Ascending aorta (tissue), 2 donors: ENCODE measurements around the gene TTYH1. TPM values are rescaled to one million over a fixed set of nuclear protein-coding genes. Genes with fewer than 3 reads are reported as not detected.
"Not testable (repeated sequence)": the region's sequence is repeated elsewhere in the genome, so short reads cannot be mapped to it uniquely, and the experiment has no call there.

Experiments used
- DNase-seq, 2 donors: peaks; one replicate each; pipeline ENCODE4 v3.0.0-alpha.2; 2019; ENCODE audit warnings: low spot score in 2 of 2
- H3K27ac ChIP-seq, 2 donors: fragments of 200-600 bp; sonication (generic); one replicate each; pipeline ENCODE4 v1.5.1; 2016 to 2017; ENCODE audit warnings: mild to moderate bottlenecking in 1 of 2
- H3K27me3 ChIP-seq: fragments of 200-600 bp; sonication (generic); one replicate; pipeline ENCODE4 v1.5.1; 2017
- H3K36me3 ChIP-seq, 2 donors: fragments of 200-600 bp; sonication (generic); one replicate each; pipeline ENCODE4 v1.5.1; 2016
- H3K4me1 ChIP-seq, 2 donors: fragments of 200-600 bp; sonication (generic); one replicate each; pipeline ENCODE4 v1.5.1; 2016 to 2017; ENCODE audit warnings: mild to moderate bottlenecking in 1 of 2
- H3K4me3 ChIP-seq, 2 donors: fragments of 200-600 bp; sonication (generic); one replicate each; pipeline ENCODE4 v1.5.1; 2016 to 2017; ENCODE audit warnings: mild to moderate bottlenecking in 1 of 2
- H3K9me3 ChIP-seq, 2 donors: fragments of 200-600 bp; sonication (generic); one replicate each; pipeline ENCODE4 v1.5.1; 2016
- CTCF ChIP-seq, 3 experiments: fragments of 200-600 bp in 2 of 3; fragments of 450-650 bp in 1 of 3; sonication (generic) in 2 of 3; IDR thresholded peaks; one replicate each; pipeline ENCODE4 v1.5.1; 2016 to 2019; ENCODE audit warnings: antibody characterized with exemption in 3 of 3, mild to moderate bottlenecking in 1 of 3, moderate library complexity in 1 of 3
- intact Hi-C: fragments of 100-400 bp; cut with DNase I; formaldehyde crosslinking; loops from one replicate; pipeline ENCODE4 v1.15.1; 2023
- total RNA-seq: library from RNA; depleted of rRNA; stranded (reverse); fragments of >200 nt; gene quantifications from one replicate; pipeline ENCODE4 v1.1.0, GENCODE V29; 2016

Gene TTYH1
- total RNA-seq, 1 donor from 2014 or later, result 58.4 TPM

GRCh38 chr19:54444737-54445136 is 29.5 kb downstream of the TTYH1 start:
- DNase-seq, result no peak
- peaks cover 0 to 9% of the 10 kb centered on the region in 2 donors for H3K4me1 ChIP-seq

GRCh38 chr19:54446349-54446748 is 31.1 kb downstream of the TTYH1 start:
- intact Hi-C loops, result loop anchor here (5.0 to 10.0 kb wide), 3 partner anchors 579 to 1868 kb away; partner anchors contain the start of genes MYADM and ZSCAN5A
- not testable (repeated sequence) for DNase-seq
- peaks cover 11 to 24% of the 10 kb centered on the region in 2 donors for H3K4me1 ChIP-seq

More at GRCh38 chr19:54444737-54445136, 29.5 kb downstream of the TTYH1 start:
- TF ChIP-seq CTCF (IDR thresholded peaks at IDR 0.05), result no peak
- H3K4me3 ChIP-seq, result no peak overlapping the region
- H3K9me3 ChIP-seq, result no peaks in the 10 kb centered on the region
- intact Hi-C loops, result loop anchor here (5.0 to 10.0 kb wide), 3 partner anchors 577 to 1870 kb away; partner anchors contain the start of genes MYADM and ZSCAN5A
- no peak overlapping the region for H3K27ac ChIP-seq
- peaks cover 0 to 21% of the 10 kb centered on the region in 2 donors for H3K36me3 ChIP-seq
- H3K27me3 ChIP-seq, result no peaks in the 10 kb centered on the region

GRCh38 chr19:54448040-54448773 is 32.9 kb downstream of the TTYH1 start:
- Histone ChIP-seq H3K27me3 (no peaks in the 10 kb centered on the region), H3K36me3 (peaks cover 24 to 35% of the 10 kb centered on the region in 2 donors), H3K4me3 (peak overlapping the region; percentile 83 to 97), H3K4me1 (peaks cover 11 to 36% of the 10 kb centered on the region in 2 donors), H3K9me3 (no peaks in the 10 kb centered on the region), H3K27ac (peak overlapping the region; percentile 86 to 97)
- TF ChIP-seq CTCF (IDR thresholded peaks at IDR 0.05), result no peak
- intact Hi-C loops, result loop anchor here (5.0 to 10.0 kb wide), 3 partner anchors 581 to 1867 kb away; partner anchors contain the start of genes MYADM and ZSCAN5A
- peak in 1 of 2 donors; percentile 85 for DNase-seq

More at GRCh38 chr19:54446349-54446748, 31.1 kb downstream of the TTYH1 start:
- H3K36me3 ChIP-seq, result peaks cover 5 to 22% of the 10 kb centered on the region in 2 donors
- H3K4me3 ChIP-seq, H3K27me3 ChIP-seq, H3K27ac ChIP-seq, H3K9me3 ChIP-seq: not testable (repeated sequence)

GRCh38 chr19:54448774-54449700 is 33.8 kb downstream of the TTYH1 start, which contains the start of gene LENG8:
LENG8 (plus strand) TSS chr19:54449199; CDS start chr19:54451345, 2,146 bp downstream.
- peaks cover 32 to 42% of the 10 kb centered on the region in 2 donors for H3K36me3 ChIP-seq

GRCh38 chr19:54449701-54450069 is 34.4 kb downstream of the TTYH1 start:
- Histone ChIP-seq H3K36me3 (peaks cover 38 to 46% of the 10 kb centered on the region in 2 donors), H3K27ac (peak overlapping the region; percentile 86 to 97), H3K4me1 (peaks cover 11 to 39% of the 10 kb centered on the region in 2 donors), H3K4me3 (peak overlapping the region; percentile 83 to 97), H3K9me3 (no peaks in the 10 kb centered on the region), H3K27me3 (no peaks in the 10 kb centered on the region)
- no peak for TF ChIP-seq CTCF (IDR thresholded peaks at IDR 0.05)
- DNase-seq, result no peak
- intact Hi-C loops, result loop anchor here (1.0 to 10.0 kb wide), 6 partner anchors 14 to 1865 kb away; partner anchors contain the start of genes CNOT3, LENG9, MYADM and ZSCAN5A

More at GRCh38 chr19:54448774-54449700, 33.8 kb downstream of the TTYH1 start, which contains the start of gene LENG8:
- TF ChIP-seq CTCF (IDR thresholded peaks at IDR 0.05), result no peak
- H3K27me3 ChIP-seq, result no peaks in the 10 kb centered on the region
- intact Hi-C loops, result loop anchor here (1.0 to 10.0 kb wide), 6 partner anchors 14 to 1866 kb away; partner anchors contain the start of genes CNOT3, LENG9, MYADM and ZSCAN5A
- peak within 1 kb of the TSS; percentile 86 to 97 for H3K27ac ChIP-seq
- peak; percentile 92 to 99 for DNase-seq
- peaks cover 11 to 39% of the 10 kb centered on the region in 2 donors for H3K4me1 ChIP-seq
- no peaks in the 10 kb centered on the region for H3K9me3 ChIP-seq
- peak within 1 kb of the TSS; percentile 83 to 97 for H3K4me3 ChIP-seq
